NCI-H146 (cell line): Measurements from ENCODE around the gene ERC1.
A peak's percentile ranks its signal among the peaks of the same experiment; 100 is the strongest.

Experiments used
- DNase-seq: peaks from one replicate; lab custom pipeline; 2025; lab: John Stamatoyannopoulos, UW

ERC1 gene

DNA sequence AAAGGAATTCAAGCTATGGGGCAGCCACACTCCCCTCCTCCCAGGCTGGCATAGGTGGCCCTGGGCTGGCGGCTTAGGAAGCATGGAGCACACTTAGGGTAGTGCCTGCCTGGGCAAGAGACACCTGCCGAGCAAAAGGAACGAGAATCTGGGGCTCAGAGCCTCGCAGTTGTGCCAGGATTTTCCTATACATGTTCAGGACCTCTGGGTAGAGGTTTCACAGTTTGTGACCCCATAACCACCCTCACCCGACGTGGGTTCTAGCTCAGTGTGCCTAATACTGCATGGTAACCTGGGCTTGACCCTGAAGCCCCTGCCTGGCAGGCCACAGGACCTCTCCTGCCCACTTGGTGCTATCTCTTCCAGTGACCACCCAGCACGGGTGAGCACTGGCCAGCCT, 503.8 kb downstream of the ERC1 start:
- no peak for DNase-seq

- no peak for DNase-seq
Measured at GRCh38 chr12:1496162-1496900, 505.3 kb downstream of the ERC1 start.

- no peak for DNase-seq
Measured at GRCh38 chr12:1497161-1497560, 506.1 kb downstream of the ERC1 start.

- no peak for DNase-seq
Measured at GRCh38 chr12:1498199-1498740, 507.2 kb downstream of the ERC1 start.

- no peak for DNase-seq
Measured at GRCh38 chr12:1499351-1499750, 508.3 kb downstream of the ERC1 start.

DNA sequence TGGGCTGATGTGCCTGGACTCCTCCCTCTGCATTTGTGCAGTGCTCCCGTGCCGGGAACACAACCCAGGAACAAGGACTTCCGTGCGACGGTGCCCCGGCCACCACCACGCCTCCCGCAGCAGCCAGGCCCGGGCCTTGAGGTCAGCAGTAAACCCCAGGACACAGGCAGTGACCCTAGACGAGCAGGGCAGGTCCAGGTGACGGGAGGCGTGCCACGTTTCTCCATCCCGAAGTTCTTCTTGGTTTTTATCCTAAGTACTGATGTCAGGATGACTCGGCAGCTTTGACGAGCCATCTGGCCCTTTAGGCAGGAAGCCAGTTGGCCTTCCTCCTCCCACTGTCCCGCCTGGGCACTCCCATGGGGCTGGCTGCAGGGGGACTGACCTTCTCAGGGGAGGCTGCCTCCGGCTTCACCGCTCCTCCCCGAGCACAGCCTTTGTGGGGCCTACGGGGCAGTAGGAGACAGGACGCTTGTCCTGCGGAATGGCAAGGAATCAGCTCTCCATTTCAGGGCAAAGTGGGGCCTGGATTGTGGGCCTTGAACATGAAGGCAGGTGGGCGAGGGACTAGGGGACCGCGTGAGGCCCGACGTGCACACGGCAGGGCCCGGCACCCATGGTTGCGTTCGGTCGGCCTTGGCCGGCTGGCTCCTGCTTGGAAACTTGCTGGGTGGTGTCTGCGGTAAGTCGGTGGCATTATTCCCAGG, 509.2 kb downstream of the ERC1 start:
- DNase-seq = no peak

GRCh38 chr12:1501001-1501400, 510.0 kb downstream of the ERC1 start:
- DNase-seq = no peak

GRCh38 chr12:1501695-1502378, 510.8 kb downstream of the ERC1 start:
- no peak for DNase-seq

DNA sequence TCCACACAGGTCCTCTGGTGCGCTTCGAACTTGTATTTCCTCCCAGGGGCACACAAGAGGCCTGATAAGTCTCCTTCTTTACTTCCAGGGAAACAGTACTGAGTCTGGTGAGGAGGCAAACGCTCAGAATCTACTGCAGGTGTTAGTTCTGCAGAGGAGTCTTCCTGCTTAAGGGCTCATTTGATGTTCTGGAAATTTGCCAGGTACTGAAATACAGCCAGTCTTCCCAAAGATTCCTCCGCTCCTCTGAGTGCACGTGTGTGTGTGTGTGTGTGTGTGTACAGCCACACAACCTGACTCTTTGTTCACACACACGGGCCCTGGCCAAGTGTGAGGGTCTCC, 511.3 kb downstream of the ERC1 start:
- no peak for DNase-seq

- no peak for DNase-seq
Measured at GRCh38 chr12:1502831-1503230, 511.8 kb downstream of the ERC1 start.

DNA sequence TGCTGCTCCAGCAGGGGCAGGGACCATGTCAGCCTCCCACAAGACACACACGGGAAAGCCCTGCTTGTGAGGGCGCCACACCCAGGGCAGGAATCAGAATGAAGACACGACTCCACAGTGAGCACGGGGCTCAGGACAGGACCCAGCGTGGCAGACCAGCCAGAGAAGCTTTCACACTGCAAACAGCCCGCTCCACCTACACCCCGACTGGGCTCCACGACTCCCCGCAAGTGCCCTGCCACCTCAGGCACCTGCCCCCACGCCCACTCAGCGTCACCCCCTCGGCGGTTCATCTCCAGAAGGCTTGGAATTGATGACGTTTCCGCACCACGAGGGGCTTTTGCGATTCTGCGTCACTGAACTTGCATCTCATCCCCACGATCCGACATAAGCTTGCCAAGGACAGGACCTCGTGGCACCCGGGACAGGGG, 512.3 kb downstream of the ERC1 start:
- DNase-seq = no peak

- no peak for DNase-seq
Measured at GRCh38 chr12:1504304-1504894, 513.4 kb downstream of the ERC1 start.

DNA sequence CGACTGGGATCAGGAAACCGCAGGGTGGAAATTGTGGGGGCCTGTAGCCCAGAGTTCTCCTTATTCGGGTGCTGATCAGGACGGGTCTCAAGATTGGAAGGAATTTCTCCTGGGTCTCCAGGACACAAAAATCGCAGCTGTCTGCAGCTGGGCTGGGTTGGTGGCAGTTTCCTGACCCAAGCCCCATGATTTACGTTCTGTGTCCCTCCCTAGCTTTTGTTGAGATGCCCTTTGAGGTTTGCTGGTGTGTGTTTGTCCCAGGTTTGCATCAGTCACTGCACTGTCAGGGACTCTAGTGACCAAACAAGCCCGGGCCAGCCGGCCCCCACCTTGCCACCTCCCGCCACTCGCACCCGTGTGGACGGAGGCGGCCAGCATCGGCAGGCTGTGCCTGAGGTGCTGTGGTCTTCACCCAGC, 513.9 kb downstream of the ERC1 start:
- no peak for DNase-seq

DNA sequence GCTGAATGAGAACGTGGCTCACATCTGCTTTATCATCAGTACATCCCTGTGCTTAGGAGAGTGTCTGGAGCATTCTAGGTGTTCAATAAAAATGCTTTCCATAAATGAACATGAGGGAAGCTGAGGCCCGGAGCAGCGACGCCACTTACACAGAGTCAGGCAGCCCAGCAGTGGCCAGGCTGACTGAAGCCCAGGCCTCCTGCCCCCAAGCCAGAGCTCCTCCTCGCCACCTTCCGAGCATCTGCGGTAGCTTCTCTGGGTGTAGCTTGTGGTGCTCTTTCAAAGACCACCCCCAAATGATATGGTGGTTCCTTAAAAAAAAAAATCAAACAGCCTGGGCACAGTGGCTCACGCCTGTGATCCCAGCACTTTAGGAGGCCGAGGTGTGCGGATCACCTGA, 514.6 kb downstream of the ERC1 start:
- no peak for DNase-seq

DNA sequence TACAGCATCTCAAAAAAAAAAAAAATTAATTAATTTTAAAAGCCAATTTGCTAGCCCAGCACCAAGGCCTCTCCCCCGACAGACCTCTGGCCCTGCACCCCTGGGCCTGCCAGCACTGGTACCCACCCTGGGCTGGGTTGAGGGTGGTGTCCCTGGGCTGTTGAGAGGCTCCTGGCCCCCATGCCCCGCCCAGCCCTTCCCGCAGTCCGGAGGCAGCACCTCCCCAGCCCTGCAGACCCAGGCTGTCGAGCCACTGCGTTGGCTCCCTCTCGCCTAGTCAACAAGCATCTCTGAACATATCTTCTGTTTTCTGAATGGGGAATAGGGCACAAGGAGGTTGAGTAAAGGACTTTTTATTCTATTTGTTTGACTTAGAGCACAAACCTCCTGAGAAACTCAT, 516.3 kb downstream of the ERC1 start:
- DNase-seq = no peak

GRCh38 chr12:1509413-1510052, 518.5 kb downstream of the ERC1 start:
- DNase-seq = no peak

GRCh38 chr12:1510056-1510812, 519.2 kb downstream of the ERC1 start:
- DNase-seq = no peak

DNA sequence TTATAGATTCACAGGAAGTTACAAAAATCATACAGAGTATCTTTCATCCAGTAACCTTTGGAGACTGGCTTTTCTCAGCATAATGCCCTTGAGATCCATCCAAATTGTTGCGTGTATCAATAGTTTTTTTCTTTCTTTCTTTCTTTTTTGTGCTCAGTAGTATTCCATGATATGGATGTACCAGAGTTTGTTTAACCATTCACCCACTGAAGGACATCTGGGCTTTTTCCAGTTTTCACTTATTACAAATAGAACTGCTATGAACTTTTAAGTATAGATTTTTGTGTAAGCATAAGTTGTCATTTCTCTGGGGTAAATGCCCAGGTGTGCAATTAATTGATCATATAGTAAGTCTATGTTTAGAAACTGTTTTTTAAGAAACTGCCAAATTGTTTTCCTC, 524.0 kb downstream of the ERC1 start:
- DNase-seq = no peak

GRCh38 chr12:1515428-1515827, 524.4 kb downstream of the ERC1 start:
- no peak for DNase-seq

DNA sequence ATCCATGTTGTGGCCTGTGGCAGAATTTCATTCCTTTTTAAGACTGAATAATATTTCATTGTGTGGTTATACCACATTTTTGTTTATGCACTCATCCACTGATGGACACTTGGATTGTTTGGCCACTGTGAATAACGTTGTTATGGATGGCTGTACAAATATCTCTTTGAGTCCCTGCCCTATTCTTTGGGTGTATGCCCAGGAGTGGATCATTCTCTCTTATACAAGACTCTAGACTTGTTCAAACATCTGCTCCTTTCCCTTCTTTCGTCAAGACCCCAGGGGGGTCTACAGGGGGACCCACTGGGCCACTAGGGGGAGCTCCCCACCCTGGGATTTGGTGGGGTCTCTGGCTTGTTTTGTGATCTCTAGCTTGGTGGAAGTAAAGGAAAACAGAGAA, 526.0 kb downstream of the ERC1 start:
- peak; percentile 11 for DNase-seq
